GM10847 (cell line): Measurements from ENCODE around the gene VANGL2.

Experiments used
- POLR2A ChIP-seq: IDR thresholded peaks from 2 replicates; pipeline ENCODE4 v1.6.1; 2011; ENCODE audit not compliant: insufficient read length; ENCODE audit errors: extremely low read depth

VANGL2 gene

DNA sequence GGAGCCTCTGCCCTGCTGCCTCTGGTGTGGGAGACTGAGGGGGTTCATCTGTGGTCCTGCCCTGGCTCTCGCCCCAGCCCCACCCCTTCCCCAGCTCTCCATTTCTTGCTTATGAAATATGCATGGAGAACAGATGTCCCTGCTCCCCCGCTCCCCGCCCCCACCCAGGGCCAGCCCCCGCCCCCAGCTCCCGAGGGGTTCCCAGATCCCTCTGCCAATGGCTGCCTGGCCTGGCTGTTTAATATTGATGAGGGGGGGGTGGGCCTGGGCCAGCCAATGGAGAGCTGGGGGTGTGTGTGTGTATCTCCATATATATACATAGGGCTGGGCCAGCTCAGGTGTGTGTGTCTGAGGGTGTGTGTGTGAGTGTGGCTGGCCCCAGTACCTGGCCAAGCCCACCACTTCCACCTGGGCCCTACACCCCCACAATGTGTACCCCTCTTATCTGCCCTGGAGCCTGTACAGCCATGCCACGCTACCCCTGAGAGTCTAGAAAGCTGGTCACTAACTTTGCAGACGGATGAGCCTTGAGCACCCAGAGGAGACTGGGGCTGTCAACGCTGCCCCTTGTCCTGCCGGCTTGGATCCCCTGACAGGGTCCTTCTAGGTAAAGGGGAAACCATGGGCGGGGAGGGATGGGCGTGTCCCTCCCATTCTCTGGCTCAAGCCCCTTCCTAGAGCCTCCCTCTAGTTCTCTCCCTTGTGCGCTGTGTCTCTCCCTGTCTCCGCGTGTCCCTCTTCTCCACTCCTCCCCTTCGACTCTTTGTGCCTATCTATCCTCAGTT is 33.4 kb upstream of the VANGL2 start, which contains the start of gene NHLH1:
Gene NHLH1 (plus strand): TSS at position 341 of the 785 bp plus-strand sequence. CDS start 3,661 bp downstream, outside the sequence.
- TF ChIP-seq POLR2A: no peak

DNA sequence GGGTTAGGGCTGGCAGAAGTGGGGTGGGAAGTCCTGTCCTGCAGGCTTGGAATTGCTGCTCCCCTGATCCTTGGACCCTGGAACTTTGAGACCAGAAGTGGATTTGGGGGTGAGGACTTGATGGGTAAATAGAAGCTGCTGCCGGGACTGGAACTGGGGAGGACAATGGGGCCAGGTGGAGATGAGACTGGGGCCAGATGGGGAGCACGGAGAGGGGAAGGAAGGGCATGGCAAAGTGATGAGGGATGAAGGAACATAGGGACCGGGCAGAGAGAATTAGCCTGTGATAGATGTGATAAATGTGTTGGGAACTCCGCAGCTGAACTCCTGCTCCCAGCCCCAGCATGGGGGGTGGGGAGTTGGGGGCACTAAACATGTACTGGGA is 32.9 kb upstream of the VANGL2 start:
- TF ChIP-seq POLR2A: no peak

DNA sequence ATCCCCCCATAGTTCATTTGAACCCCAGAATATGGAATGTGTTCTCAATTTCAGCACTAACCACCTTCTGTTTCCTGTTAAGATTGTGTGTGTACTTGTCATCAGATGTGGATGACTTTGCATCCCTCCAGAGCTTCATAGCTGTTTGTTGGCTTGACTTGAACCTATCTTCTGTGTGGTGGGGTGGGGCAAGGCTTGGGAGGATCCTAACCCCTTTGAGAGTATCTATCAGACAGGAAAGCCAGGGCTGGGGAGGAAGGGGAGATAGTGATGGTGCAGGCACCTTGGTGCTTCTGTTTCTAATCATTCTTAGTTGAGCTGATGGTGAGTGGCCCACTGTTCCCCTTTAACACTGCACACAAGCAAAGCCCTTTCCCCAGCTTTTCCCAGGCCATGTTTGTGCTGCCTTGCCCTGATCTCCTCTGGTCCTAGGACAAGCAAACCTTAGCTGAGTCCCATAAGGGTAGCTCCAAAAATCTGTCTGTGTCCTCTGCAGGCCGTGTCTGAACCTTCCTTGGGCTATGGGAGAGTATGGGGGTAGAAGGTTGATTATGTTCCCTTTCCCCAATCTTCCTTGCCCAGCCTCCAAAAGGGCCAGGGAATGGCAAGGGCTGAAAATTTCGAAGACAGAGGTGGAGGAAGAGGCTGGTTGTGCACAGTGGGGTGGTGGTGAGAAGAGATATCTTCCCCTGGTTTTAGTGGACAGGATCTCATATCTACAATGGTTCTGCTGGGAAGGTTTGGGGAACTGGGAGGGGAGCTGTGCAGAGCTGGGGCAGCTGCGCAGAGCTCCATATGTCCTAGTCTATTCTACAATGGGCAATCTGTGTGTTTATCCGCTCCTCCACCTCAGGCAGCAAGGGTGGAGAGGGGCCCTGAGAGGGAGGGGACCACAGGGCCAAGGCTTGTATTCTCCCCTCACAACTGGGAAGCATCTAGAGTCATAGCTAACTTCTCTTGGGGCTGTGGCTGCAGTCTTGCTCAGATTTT is 32.1 kb upstream of the VANGL2 start:
- TF ChIP-seq POLR2A: no peak

DNA sequence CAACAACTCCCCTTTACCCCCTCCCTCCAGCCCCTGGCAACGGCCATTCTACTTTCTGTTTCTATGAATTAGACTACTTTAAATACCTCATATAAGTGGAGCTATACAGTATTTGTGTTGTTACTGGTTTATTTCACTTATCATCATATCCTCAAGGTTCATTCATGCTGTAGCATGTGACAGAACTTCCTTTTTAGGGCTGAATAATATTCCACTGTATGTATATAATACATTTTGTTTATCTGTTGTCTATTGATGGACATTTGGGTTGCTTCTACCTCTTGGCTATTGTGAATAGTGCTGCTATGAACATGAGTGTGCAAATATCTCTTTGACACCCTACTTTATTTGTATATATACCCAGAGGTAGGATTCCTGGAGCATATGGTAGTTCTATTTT is 31.3 kb upstream of the VANGL2 start:
- TF ChIP-seq POLR2A: no peak

DNA sequence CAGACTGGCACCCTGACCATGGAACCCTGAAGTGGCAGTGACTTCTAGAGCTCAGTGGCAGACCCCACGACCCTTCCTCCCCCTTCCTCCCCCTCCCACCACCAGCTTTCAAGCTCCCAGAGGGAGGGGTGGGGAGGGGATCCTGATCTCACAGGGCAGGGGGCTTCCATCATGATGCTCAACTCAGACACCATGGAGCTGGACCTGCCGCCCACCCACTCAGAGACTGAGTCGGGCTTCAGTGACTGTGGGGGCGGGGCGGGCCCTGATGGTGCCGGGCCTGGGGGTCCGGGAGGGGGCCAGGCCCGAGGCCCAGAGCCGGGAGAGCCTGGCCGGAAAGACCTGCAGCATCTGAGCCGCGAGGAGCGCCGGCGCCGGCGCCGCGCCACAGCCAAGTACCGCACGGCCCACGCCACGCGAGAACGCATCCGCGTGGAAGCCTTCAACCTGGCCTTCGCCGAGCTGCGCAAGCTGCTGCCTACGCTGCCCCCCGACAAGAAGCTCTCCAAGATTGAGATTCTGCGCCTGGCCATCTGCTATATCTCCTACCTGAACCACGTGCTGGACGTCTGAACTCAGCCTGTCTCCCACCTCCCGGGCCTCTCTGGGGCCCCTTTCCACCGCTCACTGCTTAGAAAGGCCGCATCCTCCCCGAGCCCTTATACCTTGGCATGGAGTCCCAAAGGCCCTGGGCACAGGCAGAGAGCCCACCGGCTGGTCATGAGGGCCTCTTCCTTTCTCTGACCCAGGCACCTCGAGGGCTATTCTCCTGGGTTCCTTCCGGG is 29.6 kb upstream of the VANGL2 start:
- no peak for TF ChIP-seq POLR2A

DNA sequence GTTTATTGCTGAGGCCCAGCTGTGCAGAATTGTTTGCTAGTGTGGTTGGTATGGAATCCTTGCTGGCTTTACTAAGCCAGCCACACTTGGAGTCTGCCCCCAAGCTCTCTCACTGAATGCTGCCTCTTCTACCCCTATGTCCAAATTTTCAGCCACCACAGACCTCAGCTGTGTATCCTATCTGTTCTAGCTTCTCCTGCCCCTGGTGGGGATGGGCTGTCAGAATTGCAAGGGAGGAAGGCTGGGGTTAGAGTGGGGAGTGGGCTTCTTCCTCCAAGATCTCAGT is 29.1 kb upstream of the VANGL2 start:
- TF ChIP-seq POLR2A: no peak

DNA sequence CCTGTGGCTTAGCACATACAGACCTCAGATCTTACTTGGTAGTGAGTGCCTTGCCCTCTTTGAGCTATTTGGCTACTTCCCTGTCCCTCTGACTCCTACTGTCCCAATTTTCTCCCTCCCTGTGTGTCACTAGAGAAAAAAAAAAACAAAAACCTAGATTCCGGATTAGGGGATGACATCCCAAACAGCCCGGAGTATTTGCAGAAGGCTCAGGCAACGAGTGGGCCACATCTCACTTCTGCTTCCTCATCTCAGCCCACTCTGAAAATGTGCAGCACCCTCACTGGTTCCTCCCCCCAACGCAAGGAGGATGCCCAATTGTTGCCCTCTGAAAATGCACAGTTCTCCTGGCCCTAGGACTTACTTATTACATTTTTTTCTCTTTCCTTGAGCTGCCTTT is 28.6 kb upstream of the VANGL2 start:
- TF ChIP-seq POLR2A: no peak

DNA sequence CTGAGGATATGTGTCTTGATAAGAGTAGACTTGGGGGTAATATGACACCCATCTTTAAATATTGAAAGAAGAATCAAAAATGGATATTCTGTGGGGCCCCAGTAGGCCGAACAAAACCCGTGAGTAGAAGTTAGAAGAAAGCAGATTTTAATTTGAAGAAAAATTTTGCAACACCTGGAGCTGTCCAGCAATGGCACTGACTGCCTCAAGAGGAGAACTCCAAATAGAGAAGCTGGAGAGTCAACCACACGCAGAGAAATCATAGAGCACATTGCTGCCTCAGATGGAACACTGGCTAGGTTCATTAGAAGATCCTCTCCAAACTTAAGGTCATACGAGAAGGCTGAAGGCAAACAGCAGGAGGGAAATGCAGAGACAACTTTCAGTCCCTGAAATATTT is 26.7 kb upstream of the VANGL2 start:
- TF ChIP-seq POLR2A: no peak

DNA sequence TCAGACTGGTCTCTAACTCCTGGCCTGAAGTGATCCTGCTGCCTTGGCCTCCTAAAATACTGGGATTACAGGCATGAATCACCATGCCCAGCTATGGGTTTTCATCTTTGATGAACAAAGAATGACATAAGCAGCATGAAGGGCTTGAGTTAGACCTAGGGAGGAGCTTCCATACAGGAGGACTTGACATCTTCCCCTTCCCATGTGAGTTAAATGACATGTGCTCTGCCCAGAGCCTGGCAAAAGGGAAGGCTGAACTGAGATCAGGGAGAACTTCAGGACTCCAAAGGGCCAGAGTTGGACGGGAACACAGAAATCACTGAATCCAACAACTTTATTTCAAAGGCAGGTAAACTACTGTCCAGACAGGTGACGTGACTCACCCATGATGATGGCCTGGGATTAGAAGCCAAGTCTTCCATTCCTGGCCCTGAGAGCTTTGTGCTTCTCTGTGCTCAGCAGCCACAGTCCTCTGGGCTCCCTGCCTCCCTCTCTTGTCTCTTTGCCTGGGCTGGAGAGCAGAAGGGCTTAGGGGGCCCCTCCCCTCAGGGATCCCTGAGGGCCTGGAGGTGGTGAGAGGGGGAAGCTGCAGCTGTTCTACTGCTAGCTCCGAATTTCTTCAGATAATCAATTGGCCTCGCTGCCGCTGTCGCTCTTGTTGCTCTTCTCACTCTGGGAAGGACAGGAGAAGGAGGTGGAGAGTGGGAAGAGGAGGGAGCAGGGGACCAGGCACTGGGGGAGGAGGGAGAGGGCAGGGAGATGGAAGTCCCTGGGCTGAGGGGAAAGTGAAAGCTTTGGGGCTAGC is 25.9 kb upstream of the VANGL2 start:
- TF ChIP-seq POLR2A: no peak

DNA sequence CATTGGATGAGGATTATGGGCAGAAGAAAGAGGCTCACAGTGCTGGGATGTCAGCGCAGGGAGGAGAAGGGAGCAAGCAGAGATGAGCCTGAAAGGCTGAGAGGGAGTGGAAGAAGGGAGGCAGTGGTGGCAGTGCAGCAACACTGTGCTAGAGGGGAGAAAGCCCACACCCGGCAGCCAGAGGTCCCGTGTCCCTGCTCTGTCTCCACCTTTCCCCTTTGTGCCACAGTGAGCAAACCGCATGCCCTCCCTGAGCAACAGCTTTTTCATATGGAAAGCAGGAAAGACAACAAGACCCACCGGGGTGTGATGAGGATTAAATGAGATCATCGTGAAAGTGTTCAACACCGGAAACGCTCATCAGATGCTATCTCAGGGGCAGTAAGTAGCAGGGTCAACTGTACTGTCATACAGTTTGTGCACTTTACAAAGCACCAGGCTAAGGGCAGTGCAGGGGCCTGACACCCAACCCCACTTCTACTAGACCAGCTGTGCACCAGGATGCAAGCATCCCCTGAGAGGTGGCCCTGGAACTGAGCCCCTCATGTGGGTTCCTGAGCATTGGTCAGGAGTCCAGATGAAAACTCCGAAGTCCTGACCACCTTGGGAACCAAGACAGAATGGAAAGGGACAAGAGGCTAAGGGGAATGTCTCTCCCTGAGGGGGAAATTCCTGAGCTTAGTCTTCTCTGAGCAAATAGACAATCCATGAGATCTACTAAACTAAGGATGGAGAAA is 24.4 kb upstream of the VANGL2 start:
- no peak for TF ChIP-seq POLR2A

DNA sequence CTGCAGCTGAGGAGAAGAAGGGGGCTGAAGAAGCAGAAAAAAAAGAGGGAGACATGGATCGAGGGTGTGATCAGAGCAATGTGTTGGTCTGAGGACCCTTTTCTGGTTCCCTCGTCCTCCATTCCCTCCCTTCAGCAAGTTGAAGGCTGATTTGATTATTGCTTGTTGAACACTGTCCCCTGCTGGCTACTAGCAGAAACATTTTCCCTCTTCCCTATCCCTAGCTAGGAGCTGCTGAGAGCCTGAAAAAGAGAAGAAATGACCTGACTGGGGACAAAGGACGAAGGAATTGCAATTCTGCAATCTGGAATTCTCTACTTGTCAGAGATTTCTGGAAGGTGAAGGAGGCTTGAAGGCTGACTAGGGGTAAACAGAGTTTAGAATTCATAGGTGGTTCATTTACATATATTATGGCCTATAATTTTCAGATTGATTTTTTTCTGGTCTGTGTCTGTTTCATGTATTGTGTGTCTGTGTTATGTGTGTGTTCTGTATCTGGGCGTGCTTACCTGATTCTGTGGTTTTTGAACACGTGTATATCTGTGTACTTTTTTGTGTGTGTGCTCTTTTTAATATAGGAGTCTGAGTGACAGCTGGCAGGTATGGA is 23.7 kb upstream of the VANGL2 start:
- TF ChIP-seq POLR2A: no peak

DNA sequence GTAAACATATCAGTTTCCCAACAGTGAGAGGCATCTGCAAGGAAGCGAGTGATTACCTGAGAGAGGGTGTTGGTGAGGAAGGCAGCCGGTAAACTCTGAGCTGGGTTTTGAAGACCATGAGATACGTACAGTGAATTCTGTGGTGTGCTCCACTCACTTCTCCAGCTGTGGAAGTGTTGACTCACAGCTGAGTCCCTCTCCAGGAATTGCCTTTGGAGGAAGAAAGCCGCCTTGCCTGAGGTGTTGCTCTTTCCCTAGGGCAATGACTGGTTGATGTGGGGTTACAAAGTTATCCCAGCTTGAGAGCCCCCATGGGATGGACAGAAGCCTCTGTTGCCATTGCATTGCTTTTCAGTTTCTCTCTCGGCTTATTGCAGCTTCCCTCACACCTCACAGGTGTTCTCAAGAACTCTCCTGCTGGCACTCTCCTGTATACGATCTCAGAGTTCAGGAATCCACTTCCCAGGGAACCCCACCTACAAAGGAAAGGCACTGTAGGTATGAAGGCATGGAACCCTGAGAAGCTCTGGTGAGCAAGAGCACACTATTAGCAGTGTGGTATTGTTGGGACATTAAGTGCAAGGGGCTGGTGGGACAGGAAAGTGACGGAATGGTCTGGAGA is 22.7 kb upstream of the VANGL2 start:
- no peak for TF ChIP-seq POLR2A

DNA sequence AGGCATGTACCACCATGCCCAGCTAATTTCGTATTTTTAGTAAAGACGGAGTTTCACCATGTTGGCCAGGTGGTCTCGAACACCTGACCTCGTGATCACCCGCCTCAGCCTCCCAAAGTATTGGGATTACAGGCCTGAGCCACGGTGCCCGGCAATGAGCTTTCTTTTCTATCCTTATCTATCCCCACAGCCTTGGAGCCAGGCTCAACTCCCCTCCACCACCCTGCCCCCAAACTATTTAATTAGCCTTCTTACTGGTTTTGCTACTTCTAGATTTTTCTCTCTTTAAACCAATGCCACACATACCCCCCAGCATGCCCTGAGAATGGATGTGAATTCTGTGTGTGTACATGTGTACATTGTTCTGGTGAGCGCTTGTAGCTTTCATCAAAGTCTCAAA is 5.7 kb upstream of the VANGL2 start:
- TF ChIP-seq POLR2A: no peak

DNA sequence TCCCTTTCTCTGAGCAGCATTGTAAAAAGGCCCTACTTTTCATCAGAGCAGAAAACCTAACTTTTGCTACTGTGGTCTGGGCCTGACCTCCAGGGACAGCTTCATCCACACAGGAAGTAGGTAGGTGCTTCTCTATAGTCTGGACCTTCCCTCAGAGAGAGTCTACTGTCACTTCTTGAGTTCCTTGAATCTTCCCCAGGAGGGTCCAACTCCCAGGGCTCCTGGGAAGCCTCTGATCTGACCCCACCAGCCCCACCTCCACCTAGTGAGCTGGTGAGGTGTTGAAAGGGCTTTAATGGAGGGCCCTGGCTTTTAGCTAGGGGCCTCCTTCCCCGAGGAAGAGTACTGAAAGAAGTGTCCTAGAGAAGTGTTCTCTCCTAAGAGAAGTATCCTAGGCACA is 2.7 kb upstream of the VANGL2 start:
- no peak for TF ChIP-seq POLR2A

DNA sequence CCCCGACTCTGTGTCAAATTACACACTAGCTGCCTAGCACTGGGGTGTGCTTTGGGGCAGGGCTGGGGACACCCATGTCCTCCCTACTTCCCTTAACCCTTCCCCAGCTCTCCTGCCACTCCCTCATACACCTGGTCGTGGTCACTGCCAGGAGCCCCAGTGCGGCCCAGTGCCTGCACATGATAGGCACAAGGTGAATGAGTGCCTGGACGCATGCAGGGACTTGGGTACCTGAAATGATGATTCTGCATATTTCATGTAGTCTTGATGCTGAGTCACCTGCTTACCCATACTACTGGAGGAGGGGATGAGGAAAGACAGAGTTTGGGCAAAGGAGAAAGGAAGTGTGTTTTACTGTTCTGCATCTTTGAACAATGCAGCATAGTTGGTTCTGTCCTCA is 1.5 kb upstream of the VANGL2 start:
- no peak for TF ChIP-seq POLR2A
